BLaER1 treated with 17β-estradiol and CSF1 and Interleukin-3, amounts not matched to agents 10 nM and 100 nM (cell line): Measurements from ENCODE around the gene SLC25A23.

Experiments used
- H3K27ac ChIP-seq, 11 experiments: shearing (Covaris generic); formaldehyde crosslinking; 2 replicates each; pipeline ENCODE4 v1.8.1; 2022
- H3K27me3 ChIP-seq, 11 experiments: shearing (Covaris generic); formaldehyde crosslinking; 2 replicates each; pipeline ENCODE4 v1.8.1; 2022
- H3K36me3 ChIP-seq, 11 experiments: shearing (Covaris generic); formaldehyde crosslinking; 2 replicates each; pipeline ENCODE4 v1.8.1; 2022
- H3K4me1 ChIP-seq, 10 experiments: shearing (Covaris generic); formaldehyde crosslinking; 2 replicates each; pipeline ENCODE4 v1.8.1; 2022
- H3K4me2 ChIP-seq, 11 experiments: shearing (Covaris generic); formaldehyde crosslinking; 2 replicates each; pipeline ENCODE4 v1.8.1; 2022
- H3K4me3 ChIP-seq, 10 experiments: shearing (Covaris generic); formaldehyde crosslinking; 2 replicates each; pipeline ENCODE4 v1.8.1; 2022
- H3K9ac ChIP-seq, 11 experiments: shearing (Covaris generic); formaldehyde crosslinking; 2 replicates each; pipeline ENCODE4 v1.8.1; 2022
- H3K9me3 ChIP-seq, 11 experiments: shearing (Covaris generic); formaldehyde crosslinking; replicated peaks in 1 of 11; 2 replicates each; pipeline ENCODE4 v1.8.1; 2022
- H4K20me1 ChIP-seq, 11 experiments: shearing (Covaris generic); formaldehyde crosslinking; 2 replicates each; pipeline ENCODE4 v1.8.1; 2022
- Cebpa-rat ChIP-seq, 11 experiments: shearing (Covaris generic); IDR thresholded peaks; 2 replicates each; pipeline ENCODE4 v1.8.1; 2022

Gene SLC25A23

GRCh38 chr19:6476155-6476895 is 16.7 kb upstream of the SLC25A23 start:
- Histone ChIP-seq H4K20me1 (peaks cover 0 to 11% (median 0%) of the 10 kb centered on the region in 11 experiments; a peak in 1 of 22 replicates), H3K36me3 (peaks cover 17 to 74% (median 24%) of the 10 kb centered on the region in 11 experiments; a peak in 19 of 22 replicates), H3K27ac (no peak overlapping the region), H3K9ac (no peak overlapping the region), H3K4me1 (peaks cover 11 to 22% (median 16%) of the 10 kb centered on the region in 10 experiments; a peak in 19 of 20 replicates), H3K27me3 (no peaks in the 10 kb centered on the region), H3K4me3 (no peak overlapping the region), H3K4me2 (no peak overlapping the region), H3K9me3 (peaks cover 0 to 18% (median 4%) of the 10 kb centered on the region in 11 experiments; a peak in 9 of 22 replicates)
- TF ChIP-seq Cebpa-rat (IDR thresholded peaks at IDR 0.05) = no peak

DNA sequence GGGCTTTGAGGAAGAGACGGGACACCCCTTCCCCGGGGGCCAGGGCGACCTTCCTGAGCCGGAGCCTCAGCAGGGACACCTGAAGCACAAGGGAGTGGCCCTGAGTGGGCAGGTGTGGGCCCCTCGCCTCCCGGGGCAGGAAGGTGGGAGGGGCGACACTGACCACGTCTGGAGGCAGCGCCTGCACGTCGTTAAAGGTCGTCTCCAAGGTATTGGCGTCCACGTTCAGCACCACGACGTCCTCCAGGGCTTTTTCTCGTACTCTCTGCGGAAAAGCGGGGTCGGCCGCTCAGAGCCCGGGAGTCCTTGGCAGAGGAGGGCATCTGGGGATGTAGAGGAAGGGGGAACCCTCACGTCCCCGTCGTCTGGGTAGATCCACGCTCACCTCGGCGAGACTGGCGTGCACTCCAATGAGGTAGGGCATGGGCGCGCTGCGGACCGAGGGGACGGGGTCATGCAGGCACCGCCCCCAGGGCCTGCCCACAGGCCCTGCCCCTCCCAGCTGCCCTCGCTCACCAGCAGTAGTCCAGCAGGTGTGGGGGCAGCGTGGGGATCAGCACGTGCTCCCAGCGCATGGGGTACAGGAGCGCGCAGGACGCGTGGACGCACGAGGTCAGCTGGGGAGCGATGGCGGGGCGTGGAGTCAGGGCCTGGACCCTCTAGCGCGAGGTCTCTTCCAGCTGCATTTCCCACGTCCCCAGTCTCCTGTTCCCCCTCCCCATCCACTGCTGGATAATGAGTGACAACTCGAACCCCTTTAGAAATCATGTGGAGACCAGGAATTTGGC is 15.9 kb upstream of the SLC25A23 start:
- Histone ChIP-seq H3K9me3 (peaks cover 0 to 18% (median 4%) of the 10 kb centered on the region in 11 experiments; a peak in 9 of 22 replicates), H3K4me3 (no peak overlapping the region), H3K4me2 (no peak overlapping the region), H3K4me1 (peaks cover 6 to 14% (median 10%) of the 10 kb centered on the region in 10 experiments; a peak in 19 of 20 replicates), H4K20me1 (peaks cover 0 to 11% (median 0%) of the 10 kb centered on the region in 11 experiments; a peak in 1 of 22 replicates), H3K27ac (no peak overlapping the region), H3K27me3 (no peaks in the 10 kb centered on the region), H3K9ac (no peak overlapping the region), H3K36me3 (peaks cover 17 to 82% (median 26%) of the 10 kb centered on the region in 11 experiments; a peak in 19 of 22 replicates)
- no peak for TF ChIP-seq Cebpa-rat (IDR thresholded peaks at IDR 0.05)

DNA sequence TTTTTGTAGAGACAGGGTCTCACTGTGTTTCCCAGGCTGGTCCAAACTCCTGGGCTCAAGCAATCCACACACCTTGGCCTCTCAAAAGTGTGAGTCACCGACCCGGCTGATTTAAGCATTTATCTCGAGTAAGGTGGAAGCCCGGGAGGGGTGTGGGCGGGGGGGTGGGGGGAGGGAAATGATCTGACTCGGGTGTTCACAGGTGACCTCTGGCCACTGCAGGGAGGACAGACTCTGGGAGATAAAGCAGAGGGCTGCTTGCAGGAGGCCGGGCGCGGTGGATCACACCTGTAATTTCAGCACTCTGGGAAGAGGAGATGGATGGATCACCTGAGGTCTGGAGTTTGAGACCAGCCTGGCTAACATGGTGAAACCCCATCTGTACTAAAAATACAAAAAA is 14.1 kb upstream of the SLC25A23 start:
- Histone ChIP-seq H3K36me3 (peaks cover 17 to 89% (median 26%) of the 10 kb centered on the region in 11 experiments; a peak in 19 of 22 replicates), H3K4me2 (no peak overlapping the region), H3K9ac (no peak overlapping the region), H3K27me3 (no peaks in the 10 kb centered on the region), H4K20me1 (peaks cover 0 to 11% (median 0%) of the 10 kb centered on the region in 11 experiments; a peak in 1 of 22 replicates), H3K9me3 (peaks cover 0 to 12% (median 4%) of the 10 kb centered on the region in 11 experiments; a peak in 9 of 22 replicates), H3K27ac (no peak overlapping the region), H3K4me3 (no peak overlapping the region), H3K4me1 (0 out of 20 replicates have a peak, but pooled peaks cover 0 to under 1% (median 0%) of the 10 kb centered on the region in 10 experiments)
- no peak for TF ChIP-seq Cebpa-rat (IDR thresholded peaks at IDR 0.05)

- Histone ChIP-seq H3K4me1 (peaks cover 0 to 8% (median 0%) of the 10 kb centered on the region in 10 experiments; a peak in 1 of 20 replicates), H3K27me3 (no peaks in the 10 kb centered on the region), H3K9ac (no peak overlapping the region), H3K27ac (no peak overlapping the region), H3K4me2 (no peak overlapping the region), H4K20me1 (peaks cover 0 to 11% (median 0%) of the 10 kb centered on the region in 11 experiments; a peak in 1 of 22 replicates), H3K4me3 (no peak overlapping the region), H3K9me3 (peaks cover 0 to 12% (median 4%) of the 10 kb centered on the region in 11 experiments; a peak in 9 of 22 replicates), H3K36me3 (peaks cover 17 to 81% (median 26%) of the 10 kb centered on the region in 11 experiments; a peak in 19 of 22 replicates)
- TF ChIP-seq Cebpa-rat (IDR thresholded peaks at IDR 0.05) = no peak
Observed at GRCh38 chr19:6472713-6473112, 13.1 kb upstream of the SLC25A23 start.

- no peak overlapping the region for H3K27ac ChIP-seq
- no peak for TF ChIP-seq Cebpa-rat (IDR thresholded peaks at IDR 0.05)
- no peaks in the 10 kb centered on the region for H3K27me3 ChIP-seq
Observed at GRCh38 chr19:6471076-6471475, 11.5 kb upstream of the SLC25A23 start.

DNA sequence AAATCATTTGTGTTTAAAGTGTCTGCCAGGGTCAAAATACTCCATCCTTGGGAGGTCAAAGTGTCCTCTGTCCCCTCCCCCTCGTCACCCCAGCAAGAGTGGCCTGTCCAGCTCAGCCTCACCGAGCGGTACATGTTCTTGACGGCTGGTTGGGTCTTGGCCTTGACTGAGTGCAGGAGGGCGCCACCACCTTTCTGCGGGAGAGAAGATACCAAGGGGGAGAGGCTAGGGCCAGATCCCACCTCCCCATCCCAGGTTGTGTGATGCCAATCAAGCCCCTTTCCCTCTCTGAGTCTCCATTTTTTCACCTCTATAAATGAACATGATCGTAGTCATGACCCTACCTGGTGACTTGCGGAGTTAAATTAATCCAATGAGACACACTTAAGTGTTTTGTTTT is 10.6 kb upstream of the SLC25A23 start:
- no peak overlapping the region for H3K9ac ChIP-seq
- H3K4me2 ChIP-seq = no peak overlapping the region
- no peak overlapping the region for H3K27ac ChIP-seq
- H3K27me3 ChIP-seq = no peaks in the 10 kb centered on the region
- no peaks in the 10 kb centered on the region for H3K9me3 ChIP-seq
- peaks cover under 1 to 62% (median 6%) of the 10 kb centered on the region in 11 experiments; a peak in 15 of 22 replicates for H3K36me3 ChIP-seq
- no peak for TF ChIP-seq Cebpa-rat (IDR thresholded peaks at IDR 0.05)
- H4K20me1 ChIP-seq = 0 out of 22 replicates have a peak, but pooled peaks cover 0 to 12% (median 0%) of the 10 kb centered on the region in 11 experiments
- peaks cover 0 to 8% (median 0%) of the 10 kb centered on the region in 10 experiments; a peak in 1 of 20 replicates for H3K4me1 ChIP-seq
- H3K4me3 ChIP-seq = no peak overlapping the region

More at GRCh38 chr19:6471076-6471475, 11.5 kb upstream of the SLC25A23 start:
- peaks cover 0 to 16% (median 0%) of the 10 kb centered on the region in 11 experiments; a peak in 1 of 22 replicates for H4K20me1 ChIP-seq
- no peak overlapping the region for H3K4me3 ChIP-seq
- H3K36me3 ChIP-seq = peaks cover 6 to 71% (median 14%) of the 10 kb centered on the region in 11 experiments; a peak in 16 of 22 replicates
- peaks cover 0 to under 1% (median 0%) of the 10 kb centered on the region in 11 experiments; a peak in 2 of 22 replicates for H3K9me3 ChIP-seq
- H3K9ac ChIP-seq = no peak overlapping the region
- H3K4me1 ChIP-seq = peaks cover 0 to 8% (median 0%) of the 10 kb centered on the region in 10 experiments; a peak in 1 of 20 replicates
- no peak overlapping the region for H3K4me2 ChIP-seq

DNA sequence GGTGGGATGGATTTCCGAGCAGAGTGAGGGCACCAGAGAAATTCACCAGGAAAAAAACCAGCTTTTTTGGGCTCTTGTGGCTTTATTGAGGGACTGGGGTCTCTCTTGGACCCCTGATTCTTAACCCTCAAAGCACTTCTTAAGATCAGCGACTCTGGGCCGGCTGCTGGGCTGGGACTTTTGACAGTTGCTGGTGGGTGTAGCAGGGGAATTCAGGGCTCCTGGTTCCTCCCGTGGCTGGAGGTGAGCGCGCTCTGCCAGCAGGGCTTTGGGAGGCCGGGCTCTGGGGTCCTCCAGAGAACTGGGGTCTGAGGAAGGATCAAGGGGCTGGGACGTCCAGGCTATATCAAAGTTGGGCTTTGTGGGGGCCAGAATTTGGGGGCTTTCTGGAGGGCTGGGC is 7.8 kb upstream of the SLC25A23 start:
- peaks cover 0 to 42% (median 4%) of the 10 kb centered on the region in 11 experiments; a peak in 10 of 22 replicates for H3K36me3 ChIP-seq
- no peak overlapping the region for H3K9ac ChIP-seq
- no peaks in the 10 kb centered on the region for H3K9me3 ChIP-seq
- no peak overlapping the region for H3K4me2 ChIP-seq
- H3K27me3 ChIP-seq = no peaks in the 10 kb centered on the region
- no peak for TF ChIP-seq Cebpa-rat (IDR thresholded peaks at IDR 0.05)
- H3K4me1 ChIP-seq = peaks cover 0 to 8% (median 0%) of the 10 kb centered on the region in 10 experiments; a peak in 1 of 20 replicates
- H3K4me3 ChIP-seq = no peak overlapping the region
- H3K27ac ChIP-seq = no peak overlapping the region
- 0 out of 22 replicates have a peak, but pooled peaks cover 0 to 12% (median 0%) of the 10 kb centered on the region in 11 experiments for H4K20me1 ChIP-seq

DNA sequence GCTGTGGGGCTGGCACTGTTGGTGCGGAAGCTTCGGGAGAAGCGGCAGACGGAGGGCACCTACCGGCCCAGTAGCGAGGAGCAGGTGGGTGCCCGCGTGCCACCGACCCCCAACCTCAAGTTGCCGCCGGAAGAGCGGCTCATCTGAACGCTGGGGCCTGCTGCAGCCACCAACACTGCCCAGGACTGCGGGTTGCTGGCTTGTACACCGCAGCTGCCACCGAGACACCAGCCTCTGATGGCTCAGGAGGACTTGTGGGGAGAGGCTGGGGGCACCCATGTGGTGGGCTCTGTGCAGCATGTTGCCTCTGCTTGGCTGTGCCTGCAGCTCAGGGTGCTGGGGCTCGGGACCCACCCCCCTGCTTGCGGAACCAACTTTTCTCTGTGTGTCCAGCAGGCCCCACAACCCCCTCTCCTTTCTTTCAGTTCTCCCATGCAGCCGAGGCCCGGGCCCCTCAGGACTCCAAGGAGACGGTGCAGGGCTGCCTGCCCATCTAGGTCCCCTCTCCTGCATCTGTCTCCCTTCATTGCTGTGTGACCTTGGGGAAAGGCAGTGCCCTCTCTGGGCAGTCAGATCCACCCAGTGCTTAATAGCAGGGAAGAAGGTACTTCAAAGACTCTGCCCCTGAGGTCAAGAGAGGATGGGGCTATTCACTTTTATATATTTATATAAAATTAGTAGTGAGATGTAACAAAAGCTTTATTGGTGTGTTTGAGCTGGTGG is 7.1 kb upstream of the SLC25A23 start:
- H3K27ac ChIP-seq = no peak overlapping the region
- H3K4me2 ChIP-seq = no peak overlapping the region
- no peaks in the 10 kb centered on the region for H3K27me3 ChIP-seq
- H3K4me1 ChIP-seq = peaks cover 0 to 8% (median 0%) of the 10 kb centered on the region in 10 experiments; a peak in 1 of 20 replicates
- H3K9me3 ChIP-seq = no peaks in the 10 kb centered on the region
- H3K9ac ChIP-seq = no peak overlapping the region
- H4K20me1 ChIP-seq = 0 out of 22 replicates have a peak, but pooled peaks cover 0 to 12% (median 0%) of the 10 kb centered on the region in 11 experiments
- peaks cover 0 to 40% (median 4%) of the 10 kb centered on the region in 11 experiments; a peak in 10 of 22 replicates for H3K36me3 ChIP-seq
- H3K4me3 ChIP-seq = no peak overlapping the region
- no peak for TF ChIP-seq Cebpa-rat (IDR thresholded peaks at IDR 0.05)
